KOPT-K1 (cell line): ENCODE results near the gene MRPL51.
A peak's percentile ranks its signal among the peaks of the same experiment; 100 is the strongest.
"Not testable (repeated sequence)": the region's sequence is repeated elsewhere in the genome, so short reads cannot be mapped to it uniquely, and the experiment has no call there.

Source experiments
- H3K27ac ChIP-seq: fragments of 200-600 bp; sonication (generic); 2 replicates; pipeline ENCODE4 v1.5.1; 2016; ENCODE audit warnings: antibody characterized with exemption, mild to moderate bottlenecking, low read depth, low read length; ENCODE audit not compliant: poor library complexity, severe bottlenecking
- H3K36me3 ChIP-seq: fragments of 200-600 bp; sonication (generic); 2 replicates; pipeline ENCODE4 v1.5.1; 2017; ENCODE audit warnings: antibody characterized with exemption, mild to moderate bottlenecking, low read length, moderate library complexity; ENCODE audit not compliant: insufficient read depth
- H3K9me3 ChIP-seq: fragments of 200-600 bp; sonication (generic); 2 replicates; pipeline ENCODE4 v1.5.1; 2017; ENCODE audit warnings: antibody characterized with exemption, low read length, mild to moderate bottlenecking; ENCODE audit not compliant: insufficient read depth, poor library complexity, severe bottlenecking

The MRPL51 gene

DNA sequence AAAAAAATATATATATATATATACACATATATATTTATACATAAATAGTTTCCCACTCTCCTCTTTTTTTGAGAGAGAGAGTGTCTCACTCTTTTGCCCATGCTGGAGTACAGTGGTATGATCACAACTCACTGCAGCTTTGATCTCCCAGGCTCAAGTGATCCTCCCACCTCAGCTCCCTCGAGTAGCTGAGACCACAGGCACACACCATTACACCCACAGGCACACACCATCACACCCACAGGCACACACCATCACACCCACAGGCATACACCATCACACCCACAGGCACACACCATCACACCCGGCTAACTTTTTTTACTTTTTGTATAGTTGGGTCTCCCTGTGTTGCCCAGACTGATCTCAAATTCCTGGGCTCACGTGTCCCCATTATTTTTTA lies 27.1 kb upstream of the MRPL51 start:
- H3K9me3 ChIP-seq: no peaks in the 10 kb centered on the region
- H3K27ac ChIP-seq: no peak overlapping the region
- peaks cover 100% of the 10 kb centered on the region for H3K36me3 ChIP-seq

DNA sequence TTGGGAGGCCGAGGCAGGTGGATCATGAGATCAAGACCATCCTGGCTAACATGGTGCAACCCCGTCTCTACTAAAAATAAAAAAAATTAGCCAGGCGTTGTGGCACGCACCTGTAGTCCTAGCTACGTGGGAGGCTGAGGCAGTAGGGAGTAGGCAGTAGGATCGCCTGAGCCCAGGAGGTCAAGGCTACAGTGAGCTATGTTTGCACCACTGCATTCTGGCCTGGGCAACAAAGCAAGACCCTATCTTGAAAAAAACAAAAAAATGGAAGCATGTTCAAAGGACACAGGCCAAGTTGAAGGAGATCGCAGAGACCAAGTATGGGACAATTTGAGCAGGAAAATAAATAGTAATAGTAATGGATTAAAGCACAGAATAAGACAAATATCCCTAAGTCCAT lies 15.0 kb upstream of the MRPL51 start:
- no peaks in the 10 kb centered on the region for H3K9me3 ChIP-seq
- no peak overlapping the region for H3K27ac ChIP-seq
- H3K36me3 ChIP-seq: peaks cover 95% of the 10 kb centered on the region

DNA sequence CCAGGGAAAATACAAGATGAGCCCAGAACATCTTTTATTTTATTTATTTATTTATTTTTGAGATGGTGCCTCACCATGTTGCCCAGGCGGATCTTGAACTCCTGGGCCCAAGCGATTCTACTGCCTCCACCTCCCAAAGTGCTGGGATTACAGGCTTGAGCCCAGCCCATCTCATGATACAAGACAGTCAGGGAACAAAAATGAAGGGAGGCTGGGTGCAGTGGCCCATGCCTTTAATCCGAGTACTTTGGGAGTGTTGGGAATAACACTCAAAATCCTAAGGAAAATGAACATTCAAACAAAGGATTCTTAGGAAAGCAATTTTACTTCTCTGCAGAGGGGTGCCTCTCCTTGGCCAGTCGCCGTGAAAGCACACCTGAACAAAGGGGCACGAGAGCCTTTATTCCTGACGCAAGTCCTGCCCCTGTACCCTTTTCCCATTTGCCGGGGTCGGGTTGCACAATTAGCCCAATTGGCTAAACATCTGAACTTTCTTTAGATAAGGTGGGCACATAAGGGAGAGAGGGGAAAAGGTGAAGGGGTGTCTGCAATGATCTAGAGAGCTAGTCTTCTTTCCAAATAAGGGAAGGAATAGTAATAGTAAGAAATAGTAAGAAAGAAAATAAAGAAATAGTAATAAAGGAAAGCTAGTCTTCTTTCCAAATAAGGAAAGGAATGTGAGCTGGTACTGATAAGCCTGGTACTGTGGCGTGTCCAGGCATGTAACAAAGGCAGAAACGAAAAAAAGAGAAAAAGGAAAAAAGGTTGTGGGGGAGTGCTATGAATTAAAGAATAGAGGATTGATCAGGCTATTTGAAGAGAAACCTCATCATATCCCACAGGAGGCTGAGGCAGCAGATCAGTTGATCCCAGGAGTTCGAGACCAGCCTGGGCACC lies 14.3 kb upstream of the MRPL51 start:
- no peaks in the 10 kb centered on the region for H3K9me3 ChIP-seq
- peaks cover 95% of the 10 kb centered on the region for H3K36me3 ChIP-seq
- H3K27ac ChIP-seq: no peak overlapping the region

DNA sequence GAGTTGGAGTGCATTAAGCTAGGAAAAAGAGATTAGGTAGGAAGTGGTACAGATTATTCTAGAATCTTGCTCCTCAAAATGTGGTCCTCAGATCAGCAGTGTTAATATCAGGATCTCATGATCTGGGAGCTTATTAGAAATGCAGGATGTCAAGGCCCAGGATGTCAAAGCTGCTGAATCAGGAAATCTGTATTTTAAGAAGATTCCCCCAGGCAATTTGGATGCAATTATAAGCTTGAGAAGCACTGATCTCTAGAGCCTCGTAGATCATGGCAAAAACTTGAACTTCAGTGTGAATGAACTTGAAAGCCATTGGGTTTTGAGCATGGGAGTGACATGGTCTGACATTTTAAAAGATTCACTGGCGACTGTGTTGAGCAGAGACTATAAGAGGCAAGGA lies 7.4 kb upstream of the MRPL51 start:
- H3K27ac ChIP-seq: no peak overlapping the region
- peaks cover 98% of the 10 kb centered on the region for H3K36me3 ChIP-seq

DNA sequence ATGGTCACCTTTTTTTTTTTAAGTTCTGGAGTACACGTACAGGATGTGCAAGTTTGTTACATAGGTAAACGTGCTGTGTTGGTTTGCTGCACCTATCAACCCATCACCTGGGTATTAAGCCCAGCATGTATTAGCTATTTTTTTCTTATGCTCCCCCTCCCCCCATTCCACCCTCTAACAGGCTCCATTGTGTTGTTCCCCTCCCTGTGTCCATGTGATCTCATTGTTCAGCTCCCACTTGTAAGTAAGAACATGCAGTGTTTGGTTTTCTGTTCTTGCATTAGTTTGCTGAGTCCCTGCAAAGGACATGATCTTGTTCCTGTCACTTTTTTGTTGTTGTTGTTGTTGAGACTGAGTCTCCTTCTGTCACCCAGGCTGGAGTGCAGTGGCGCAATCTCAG lies 4.2 kb upstream of the MRPL51 start:
- H3K36me3 ChIP-seq: peaks cover 72% of the 10 kb centered on the region
- H3K9me3 ChIP-seq, H3K27ac ChIP-seq: not testable (repeated sequence)

More for the DNA sequence above, 7.4 kb upstream of the MRPL51 start:
- H3K9me3 ChIP-seq: no peaks in the 10 kb centered on the region

DNA sequence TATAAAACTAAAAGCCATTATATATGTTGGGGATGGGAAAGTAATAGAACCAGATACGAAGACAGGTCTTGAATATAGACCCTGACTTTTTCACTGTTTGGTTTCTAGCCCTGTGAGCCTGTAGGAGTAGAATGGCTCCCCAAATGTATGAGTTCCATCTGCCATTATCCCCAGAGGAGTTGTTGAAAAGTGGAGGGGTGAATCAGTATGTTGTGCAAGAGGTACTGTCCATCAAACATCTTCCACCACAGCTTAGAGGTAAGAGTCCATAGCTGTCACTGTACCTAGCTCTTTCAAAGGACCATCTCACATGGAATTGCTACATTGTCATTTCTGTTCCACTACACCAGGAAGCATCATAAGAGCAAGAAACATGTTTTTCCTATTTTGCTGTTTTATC lies 1.9 kb upstream of the MRPL51 start:
- H3K9me3 ChIP-seq: no peaks in the 10 kb centered on the region
- peak overlapping the region; percentile 98 for H3K27ac ChIP-seq
- H3K36me3 ChIP-seq: peaks cover 69% of the 10 kb centered on the region

DNA sequence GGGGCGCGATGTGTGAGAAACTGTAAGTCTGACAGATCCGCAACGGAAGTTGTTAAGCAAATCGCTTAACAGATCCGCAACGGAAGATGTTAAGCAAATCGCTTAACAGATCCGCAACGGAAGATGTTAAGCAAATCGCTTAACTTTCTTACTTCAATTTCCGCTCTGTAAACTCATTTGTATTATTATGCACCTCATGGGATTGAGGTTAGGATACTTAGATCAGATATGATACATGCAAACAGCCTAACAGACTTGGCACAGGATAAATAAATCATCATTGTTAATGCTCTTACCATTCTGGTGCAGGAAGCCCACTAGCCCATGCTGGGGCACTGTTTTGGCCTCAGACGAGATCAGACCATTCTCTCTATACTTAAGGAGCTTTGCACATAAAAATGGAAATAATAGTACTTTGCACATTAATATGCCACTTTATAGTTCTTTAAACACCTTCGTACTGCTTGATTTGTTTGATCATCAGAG lies 1.2 kb upstream of the MRPL51 start:
- peaks cover 63% of the 10 kb centered on the region for H3K36me3 ChIP-seq
- H3K27ac ChIP-seq: peak overlapping the region; percentile 98
- H3K9me3 ChIP-seq: no peaks in the 10 kb centered on the region

DNA sequence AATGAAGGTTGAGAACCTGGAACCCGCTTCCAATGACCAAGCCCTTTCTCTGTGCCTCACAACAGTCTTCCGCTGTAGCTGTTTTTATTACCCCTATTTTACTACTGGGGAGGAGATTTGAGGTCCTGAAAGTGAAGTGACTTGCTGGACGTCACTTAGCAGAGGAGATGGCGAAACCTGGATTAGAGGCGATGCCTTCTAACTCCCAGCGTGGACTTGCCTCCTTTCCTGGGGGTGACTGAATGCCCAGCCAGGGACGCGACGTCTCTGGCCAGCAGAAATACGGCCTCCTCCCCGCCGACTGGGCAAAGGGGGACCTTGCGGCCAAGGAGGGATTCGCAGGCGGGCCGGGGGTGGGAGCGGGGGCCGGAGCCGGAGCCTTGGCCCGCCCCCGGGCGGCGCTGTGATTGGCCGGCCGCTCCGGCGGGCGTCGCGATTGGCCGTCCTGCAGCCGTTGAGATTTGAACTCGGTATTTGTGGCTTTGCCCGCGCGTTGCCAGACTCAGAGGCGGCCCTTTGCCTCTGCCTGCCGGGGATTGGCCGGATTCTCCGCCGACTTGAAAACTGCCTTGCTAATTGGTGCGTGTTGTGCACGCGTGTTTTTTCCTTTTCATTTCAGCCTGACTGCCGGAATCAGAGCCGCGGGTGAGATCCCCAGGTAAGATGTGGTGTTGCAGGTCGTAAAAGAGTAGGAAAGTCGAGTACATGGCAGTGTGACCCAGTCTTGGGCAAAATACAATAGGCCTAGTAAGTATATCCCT lies 615 bp upstream of the MRPL51 start, which contains the start of gene NCAPD2:
Gene NCAPD2, plus strand, starts transcription at position 606 of the 761 bp plus-strand sequence. CDS start 997 bp downstream, outside the sequence.
- peak within 1 kb of the TSS; percentile 98 for H3K27ac ChIP-seq
- no peaks in the 10 kb centered on the region for H3K9me3 ChIP-seq
- H3K36me3 ChIP-seq: peaks cover 57% of the 10 kb centered on the region

DNA sequence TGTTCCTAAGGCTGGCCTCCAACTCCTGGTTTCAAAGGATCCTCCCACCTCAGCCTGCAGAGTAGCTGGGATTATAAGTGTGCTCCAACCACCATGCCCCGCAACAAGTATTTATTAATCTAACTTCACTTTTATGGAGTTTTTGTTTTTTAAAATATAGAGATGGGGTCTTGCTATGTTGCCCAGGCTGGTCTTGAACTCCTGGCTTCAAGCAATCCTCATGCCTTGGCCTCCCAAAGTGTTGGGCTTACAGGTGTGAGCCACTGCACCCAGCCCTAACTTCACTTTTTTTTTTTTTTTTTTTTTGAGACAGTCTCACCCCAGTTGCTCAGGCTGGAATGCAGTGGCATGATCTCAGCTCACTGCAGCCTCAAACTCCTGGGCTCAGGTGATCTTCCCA lies 2.4 kb downstream of the MRPL51 start:
- H3K27ac ChIP-seq, H3K9me3 ChIP-seq: not testable (repeated sequence)
- peaks cover 26% of the 10 kb centered on the region for H3K36me3 ChIP-seq

DNA sequence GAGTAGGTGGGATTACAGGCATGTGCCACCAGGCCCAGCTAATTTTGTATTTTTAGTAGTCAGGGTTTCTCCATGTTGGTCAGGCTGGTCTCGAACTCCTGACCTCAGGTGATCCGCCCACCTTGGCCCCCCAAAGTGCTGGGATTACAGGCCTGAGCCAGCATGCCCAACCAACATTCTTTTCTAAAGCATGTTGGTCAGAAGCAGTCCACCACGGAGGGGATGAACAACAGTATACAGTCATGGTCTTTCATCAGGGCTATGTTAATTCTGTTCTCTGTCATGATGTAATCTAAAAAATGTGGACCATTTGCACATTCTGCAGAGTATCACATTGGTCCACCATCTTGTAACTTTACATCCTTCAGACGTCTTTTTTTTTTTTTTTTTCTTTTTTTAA lies 3.6 kb downstream of the MRPL51 start:
- Histone ChIP-seq H3K36me3 (peaks cover 19% of the 10 kb centered on the region), H3K27ac (no peak overlapping the region), H3K9me3 (no peaks in the 10 kb centered on the region)

DNA sequence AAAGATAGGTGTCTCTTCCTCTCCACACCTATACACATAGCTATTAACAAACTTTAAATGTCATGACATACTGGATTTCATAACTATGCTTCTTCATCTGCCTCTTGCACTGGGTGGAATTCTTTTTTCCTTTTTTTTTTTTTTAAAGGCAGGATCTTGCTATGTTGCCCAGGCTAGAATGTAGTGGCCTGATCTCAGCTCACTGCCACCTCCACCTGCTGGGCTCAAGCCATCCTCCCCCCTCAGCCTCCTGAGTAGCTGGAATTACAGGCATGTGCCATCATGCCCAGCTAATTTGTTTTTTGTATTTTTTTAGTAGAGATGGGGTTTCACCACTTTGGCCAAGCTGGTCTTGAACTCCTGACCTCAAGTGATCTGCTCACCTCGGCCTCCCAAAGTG lies 4.8 kb downstream of the MRPL51 start:
- Histone ChIP-seq H3K9me3 (no peaks in the 10 kb centered on the region), H3K36me3 (peaks cover 19% of the 10 kb centered on the region), H3K27ac (no peak overlapping the region)

DNA sequence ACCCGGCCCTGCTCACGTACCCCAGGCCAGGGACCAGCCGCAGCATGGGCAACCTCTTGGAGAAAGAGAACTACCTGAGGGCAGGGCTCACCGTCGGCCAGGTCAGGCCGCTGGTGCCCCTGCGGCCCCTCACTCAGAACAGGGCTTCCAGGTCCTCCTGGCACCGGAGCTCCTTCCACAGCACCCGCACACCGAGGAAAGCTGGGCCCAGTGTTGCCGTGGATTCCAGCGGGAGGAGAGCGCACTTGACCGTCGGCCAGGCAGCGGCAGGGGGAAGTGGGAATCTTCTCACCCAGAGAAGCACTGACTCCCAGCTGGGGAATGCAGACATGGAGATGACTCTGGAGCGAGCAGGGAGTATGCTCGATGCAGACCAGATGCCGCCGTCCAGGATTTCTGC lies 14.6 kb downstream of the MRPL51 start:
- Histone ChIP-seq H3K9me3 (no peaks in the 10 kb centered on the region), H3K27ac (no peak overlapping the region), H3K36me3 (no peaks in the 10 kb centered on the region)

DNA sequence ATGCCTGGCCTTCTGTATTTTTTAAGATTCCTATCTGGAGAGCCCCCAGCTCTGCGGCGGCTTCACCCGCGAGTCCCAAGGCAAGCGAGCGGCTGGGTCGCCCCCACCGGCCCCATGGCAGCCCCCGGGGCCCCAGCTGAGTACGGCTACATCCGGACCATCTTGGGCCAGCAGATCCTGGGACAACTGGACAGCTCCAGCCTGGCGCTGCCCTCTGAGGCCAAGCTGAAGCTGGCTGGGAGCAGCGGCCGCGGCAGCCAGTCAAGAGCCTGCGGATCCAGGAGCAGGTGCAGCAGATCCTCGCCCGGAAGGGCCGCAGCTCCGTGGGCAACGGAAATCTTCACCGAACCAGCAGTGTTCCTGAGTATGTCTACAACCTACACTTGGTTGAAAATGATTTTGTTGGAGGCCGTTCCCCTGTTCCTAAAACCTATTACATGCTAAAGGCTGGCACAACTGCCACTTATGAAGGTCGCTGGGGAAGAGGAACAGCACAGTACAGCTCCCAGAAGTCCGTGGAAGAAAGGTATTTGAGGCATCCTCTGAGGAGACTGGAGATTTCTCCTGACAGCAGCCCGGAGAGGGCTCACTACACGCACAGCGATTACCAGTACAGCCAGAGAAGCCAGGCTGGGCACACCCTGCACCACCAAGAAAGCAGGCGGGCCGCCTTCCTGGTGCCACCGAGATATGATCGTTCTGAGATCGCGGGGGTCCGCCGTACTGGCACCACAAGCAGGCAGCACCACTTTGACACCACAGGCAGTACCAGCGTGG lies 15.3 kb downstream of the MRPL51 start:
- not testable (repeated sequence) for H3K9me3 ChIP-seq, H3K36me3 ChIP-seq, H3K27ac ChIP-seq

DNA sequence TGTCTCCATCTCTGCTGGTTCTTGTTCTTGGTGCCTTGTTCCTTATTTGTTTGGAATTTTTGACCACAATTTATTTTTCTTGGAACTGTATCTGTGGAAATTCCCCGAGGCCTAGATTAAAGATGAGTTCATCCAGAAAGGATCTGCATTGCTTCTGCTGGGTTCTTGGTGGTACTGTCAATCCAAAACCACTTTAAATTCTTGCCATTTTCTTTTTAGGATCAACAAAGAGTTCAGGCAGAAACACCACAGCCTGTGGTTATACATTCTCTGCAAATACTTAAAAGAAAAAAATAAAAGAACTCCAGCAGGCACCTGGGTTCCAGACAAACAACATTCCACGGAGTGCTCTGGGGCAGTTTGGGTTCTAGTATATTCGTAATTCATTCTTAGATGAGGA lies 16.6 kb downstream of the MRPL51 start:
- H3K9me3 ChIP-seq: no peaks in the 10 kb centered on the region
- H3K36me3 ChIP-seq: no peaks in the 10 kb centered on the region
- no peak overlapping the region for H3K27ac ChIP-seq
